WTC11 (cell line): ENCODE data around the gene HDLBP.

ENCODE experiments used
- CBFB ChIP-seq: sonication (generic); formaldehyde crosslinking; IDR thresholded peaks from 2 replicates; pipeline ENCODE4 v1.8.1; 2022; ENCODE audit warnings: mild to moderate bottlenecking, low read depth, missing genetic modification reagents
- CTCF ChIP-seq: fragments of 200-600 bp; IDR thresholded peaks from 2 replicates; pipeline ENCODE4 v1.8.0; 2022; ENCODE audit warnings: antibody characterized with exemption
- NR1H2 ChIP-seq: sonication (generic); formaldehyde crosslinking; IDR thresholded peaks from 2 replicates; pipeline ENCODE4 v1.9.0; 2021; ENCODE audit warnings: mild to moderate bottlenecking, moderate library complexity, missing genetic modification reagents
- ZNF232 ChIP-seq: sonication (generic); formaldehyde crosslinking; IDR thresholded peaks from 2 replicates; pipeline ENCODE4 v1.8.0; 2022; ENCODE audit warnings: mild to moderate bottlenecking, missing genetic modification reagents
- ZNF263 ChIP-seq: sonication (generic); formaldehyde crosslinking; IDR thresholded peaks from 2 replicates; pipeline ENCODE4 v1.8.1; 2022; ENCODE audit warnings: low read depth, mild to moderate bottlenecking, moderate library complexity, missing genetic modification reagents
- ZNF512 ChIP-seq: sonication (generic); formaldehyde crosslinking; IDR thresholded peaks from 2 replicates; pipeline ENCODE4 v1.8.1; 2022; ENCODE audit warnings: missing genetic modification reagents, borderline replicate concordance

- TF ChIP-seq ZNF512 (CRISPR knock-in tag) (no peak), CTCF (no peak), ZNF232 (CRISPR knock-in tag) (peak; percentile 85; the same call in 1 of the 2 replicates), ZNF263 (no peak), NR1H2 (no peak), CBFB (CRISPR knock-in tag) (0 out of 2 replicates have a peak, but pooled peaks have one; percentile 43)
Observed at GRCh38 chr2:241218131-241219029, 97.1 kb downstream of the HDLBP start.
